Astrocyte of the cerebellum (primary cell): ENCODE results near the gene PTPRT.

Source experiments
- DNase-seq: peaks from one replicate; pipeline ENCODE4 v3.0.0-alpha.2; 2011; ENCODE audit warnings: low read depth
- H3K4me3 ChIP-seq: 2 replicates; pipeline ENCODE4 v1.5.1; 2011; ENCODE audit warnings: mild to moderate bottlenecking, low read depth, low read length, moderate library complexity
- CTCF ChIP-seq: IDR thresholded peaks from 2 replicates; pipeline ENCODE4 v1.5.1; 2012; ENCODE audit warnings: low read length, low read depth, moderate library complexity, mild to moderate bottlenecking; ENCODE audit errors: missing control alignments
- in situ Hi-C: cut with HindIII; loops from 2 replicates; pipeline ENCODE4 v1.10.0; 2017; ENCODE audit warnings: low sequenced_read_pairs

PTPRT gene

GRCh38 chr20:42957704-42958095, 232.0 kb downstream of the PTPRT start:
- no peak overlapping the region for H3K4me3 ChIP-seq
- no peak for DNase-seq
- in situ Hi-C loops: no loop called here
- no peak for TF ChIP-seq CTCF

- no peak for TF ChIP-seq CTCF
- in situ Hi-C loops: no loop called here
- no peak for DNase-seq
Measured at GRCh38 chr20:42957018-42957703, 232.5 kb downstream of the PTPRT start.

GRCh38 chr20:42955713-42956112, 234.0 kb downstream of the PTPRT start:
- in situ Hi-C loops: no loop called here
- DNase-seq: no peak
- no peak for TF ChIP-seq CTCF
- H3K4me3 ChIP-seq: no peak overlapping the region

More at GRCh38 chr20:42957018-42957703, 232.5 kb downstream of the PTPRT start:
- H3K4me3 ChIP-seq: no peak overlapping the region

GRCh38 chr20:42954951-42955350, 234.8 kb downstream of the PTPRT start:
- no peak for TF ChIP-seq CTCF
- no peak overlapping the region for H3K4me3 ChIP-seq
- in situ Hi-C loops: no loop called here
- no peak for DNase-seq

GRCh38 chr20:42949950-42950349, 239.8 kb downstream of the PTPRT start:
- no peak for DNase-seq
- in situ Hi-C loops: no loop called here
- no peak for TF ChIP-seq CTCF
- no peak overlapping the region for H3K4me3 ChIP-seq

GRCh38 chr20:42945234-42945994, 244.3 kb downstream of the PTPRT start:
- in situ Hi-C loops: no loop called here
- DNase-seq: no peak
- TF ChIP-seq CTCF: no peak
- H3K4me3 ChIP-seq: no peak overlapping the region
